IPS-NIHi7 (cell line): ENCODE measurements around the gene FAM234A.
"Not testable (repeated sequence)": the region's sequence is repeated elsewhere in the genome, so short reads cannot be mapped to it uniquely, and the experiment has no call there.

Experiments
- DNase-seq: peaks from one replicate; pipeline ENCODE4 v3.0.0; 2012; ENCODE audit warnings: mixed read lengths; ENCODE audit errors: extremely low spot score

Gene FAM234A, protein sequence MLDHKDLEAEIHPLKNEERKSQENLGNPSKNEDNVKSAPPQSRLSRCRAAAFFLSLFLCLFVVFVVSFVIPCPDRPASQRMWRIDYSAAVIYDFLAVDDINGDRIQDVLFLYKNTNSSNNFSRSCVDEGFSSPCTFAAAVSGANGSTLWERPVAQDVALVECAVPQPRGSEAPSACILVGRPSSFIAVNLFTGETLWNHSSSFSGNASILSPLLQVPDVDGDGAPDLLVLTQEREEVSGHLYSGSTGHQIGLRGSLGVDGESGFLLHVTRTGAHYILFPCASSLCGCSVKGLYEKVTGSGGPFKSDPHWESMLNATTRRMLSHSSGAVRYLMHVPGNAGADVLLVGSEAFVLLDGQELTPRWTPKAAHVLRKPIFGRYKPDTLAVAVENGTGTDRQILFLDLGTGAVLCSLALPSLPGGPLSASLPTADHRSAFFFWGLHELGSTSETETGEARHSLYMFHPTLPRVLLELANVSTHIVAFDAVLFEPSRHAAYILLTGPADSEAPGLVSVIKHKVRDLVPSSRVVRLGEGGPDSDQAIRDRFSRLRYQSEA

DNA sequence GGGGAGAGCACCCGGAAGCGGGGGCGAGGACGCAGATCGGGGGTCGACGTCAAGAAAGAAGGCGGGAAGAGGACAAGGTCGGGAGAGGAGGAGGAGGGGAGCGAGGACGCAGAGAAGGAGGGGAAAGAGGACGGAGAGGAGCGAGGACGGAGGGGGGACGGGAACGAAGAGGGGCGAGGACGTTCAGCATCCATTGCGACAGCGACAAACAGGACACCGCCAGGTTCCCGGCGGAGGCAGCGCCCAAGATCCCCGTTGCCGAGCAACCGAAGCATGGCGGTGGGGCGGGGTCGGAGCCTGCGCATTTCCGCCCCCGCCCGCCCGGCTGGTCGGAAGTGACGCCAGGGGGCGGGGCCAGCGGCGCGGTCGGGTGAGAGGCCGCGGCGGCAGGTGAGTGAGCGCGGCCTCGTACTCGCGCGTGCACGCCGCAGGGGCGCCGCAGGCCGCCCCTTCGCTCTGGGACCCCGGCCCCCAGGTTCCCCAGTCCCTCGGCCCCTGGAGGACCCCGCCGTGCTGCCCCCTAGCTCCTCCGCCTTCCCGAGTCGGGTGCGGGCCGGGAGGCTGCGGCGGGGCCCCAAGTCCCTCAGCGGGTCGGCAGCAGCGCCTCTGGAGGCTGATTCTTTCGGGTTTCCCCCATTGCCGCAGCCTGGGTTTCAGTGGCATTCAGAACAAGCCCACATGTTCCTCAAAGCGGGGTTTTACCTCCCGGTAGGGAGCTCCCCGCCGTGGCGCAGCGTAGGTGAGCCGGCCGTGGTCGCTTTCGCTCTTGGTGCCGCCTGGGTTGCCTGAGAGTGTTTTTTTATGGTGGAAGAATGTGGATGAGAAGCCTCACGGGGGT is at the start of gene FAM234A:
FAM234A (plus strand) TSS at position 354 of the 838 bp plus-strand sequence. CDS start 19,593 bp downstream, outside the sequence.
- peak; percentile 92 for DNase-seq

DNA sequence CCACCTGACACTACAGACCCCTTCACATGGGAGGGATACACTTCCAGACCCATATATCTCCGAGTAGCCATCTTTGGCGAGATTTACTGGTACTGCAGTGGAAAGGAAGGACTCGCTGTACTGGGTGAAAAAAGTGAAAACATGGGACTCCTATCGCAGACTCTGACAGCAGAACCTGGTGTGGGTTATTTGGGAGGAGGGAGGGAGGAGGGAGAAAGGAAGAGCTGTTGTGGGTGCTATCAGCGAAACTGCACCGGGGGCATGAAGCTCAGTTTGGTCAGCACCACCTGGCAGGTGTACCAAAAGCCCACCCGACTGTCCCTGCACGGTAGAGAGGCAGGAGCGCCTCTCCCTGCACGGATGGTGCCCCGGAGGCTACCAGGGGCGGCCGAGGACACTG is 49.4 kb upstream of the FAM234A start:
- DNase-seq = no peak

DNA sequence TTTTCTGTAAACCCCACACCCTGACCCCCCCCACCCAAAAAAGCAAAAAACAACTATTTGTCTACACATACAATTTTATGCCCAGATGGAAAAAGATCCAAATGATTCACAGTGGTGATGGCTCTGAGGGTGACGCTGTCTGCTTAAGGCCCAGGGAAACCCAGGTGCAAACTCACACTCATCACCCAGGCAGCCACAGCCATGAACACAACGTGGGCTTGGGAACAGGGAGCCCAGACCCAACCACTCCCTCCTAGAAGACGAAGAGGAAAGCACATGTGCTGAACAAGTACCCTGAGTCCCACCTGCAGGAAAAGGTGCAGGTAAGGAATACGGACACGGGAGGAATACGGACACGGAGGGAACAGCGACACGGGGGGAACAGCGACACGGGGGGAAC is 48.9 kb upstream of the FAM234A start:
- DNase-seq = no peak

DNA sequence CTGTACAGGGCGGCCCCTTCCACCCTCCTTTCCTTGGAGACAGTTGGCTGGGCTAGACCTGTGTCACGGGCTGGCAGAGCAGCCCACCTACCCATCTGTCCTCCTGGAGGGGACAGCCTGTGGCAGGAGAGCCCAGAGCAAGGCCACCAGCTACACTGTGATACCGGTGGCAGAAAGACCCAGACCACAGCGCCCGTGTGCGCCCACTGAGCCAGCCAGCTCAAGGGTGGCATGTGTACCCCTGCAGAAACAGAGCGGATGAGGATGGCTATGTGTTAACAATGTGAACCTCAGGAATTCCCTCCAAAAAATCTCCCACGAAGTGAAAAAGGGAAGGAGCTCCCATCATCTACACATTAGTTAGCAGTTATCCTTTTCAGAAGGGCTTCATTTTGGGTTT is 47.3 kb upstream of the FAM234A start:
- DNase-seq = no peak

DNA sequence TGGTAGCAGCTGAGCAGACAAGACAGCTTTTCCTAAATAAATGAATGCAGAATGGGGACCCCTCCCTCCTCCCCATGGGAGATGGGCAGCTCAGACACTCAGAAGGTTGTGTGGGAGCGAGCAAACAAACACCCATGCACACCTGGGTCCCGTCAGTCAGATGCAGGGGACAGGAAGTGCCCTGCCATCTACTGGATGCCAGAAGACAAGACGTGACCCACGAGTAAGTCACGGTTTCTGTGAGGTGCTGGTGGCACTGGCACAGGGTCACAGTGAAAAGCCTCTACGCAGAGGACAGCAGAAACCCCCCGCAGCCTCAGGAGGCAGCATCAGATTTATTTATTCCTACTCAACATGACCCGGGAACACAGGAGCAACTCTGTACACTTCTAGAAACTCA is 45.9 kb upstream of the FAM234A start:
- peak; percentile 30 for DNase-seq

DNA sequence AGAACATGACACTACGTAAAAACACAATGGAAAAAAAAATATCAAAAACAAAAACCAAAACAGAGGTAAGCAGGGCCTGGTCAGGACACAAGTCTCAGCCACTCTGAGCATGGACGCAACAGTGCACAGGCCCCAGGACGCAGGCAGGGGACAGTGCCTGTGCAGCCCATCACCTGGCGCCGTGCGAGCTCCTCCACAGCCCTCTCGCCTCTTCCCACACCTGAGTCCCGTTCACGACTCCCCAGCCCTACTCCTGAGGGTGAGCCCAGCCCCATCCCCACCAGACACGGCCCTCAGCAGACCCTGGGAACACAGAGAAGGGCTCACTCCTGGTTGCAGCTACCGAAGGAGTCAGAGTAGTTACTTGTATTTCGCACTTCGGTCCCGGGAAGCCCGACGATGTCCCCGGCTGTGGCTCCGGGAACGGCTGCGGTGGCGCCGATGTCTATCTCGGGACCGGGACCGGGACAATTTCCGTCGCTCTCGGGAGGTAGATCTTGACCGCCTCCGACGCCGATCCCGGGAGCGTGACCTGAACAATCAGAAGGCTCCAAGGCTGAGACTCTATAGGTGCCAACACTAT is 44.9 kb upstream of the FAM234A start:
- no peak for DNase-seq

DNA sequence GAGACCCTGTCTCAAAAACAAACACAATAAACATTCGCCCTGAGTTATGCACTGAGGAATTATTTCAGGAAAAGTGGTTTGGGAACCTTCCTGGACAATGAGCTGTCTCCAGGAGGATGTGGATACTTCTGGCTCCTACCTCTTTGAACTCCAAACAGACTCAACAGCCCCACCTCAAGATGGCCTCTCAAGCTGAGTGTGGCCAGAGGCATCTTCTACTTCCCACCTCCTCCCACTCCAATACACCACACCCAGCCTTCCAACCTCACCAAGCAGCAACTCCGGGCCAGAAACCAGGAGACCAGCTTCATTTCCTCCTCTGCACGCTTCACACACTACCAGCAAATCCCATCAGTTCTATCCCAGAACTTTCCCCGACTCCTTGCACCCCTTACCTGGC is 42.8 kb upstream of the FAM234A start:
- DNase-seq = no peak

DNA sequence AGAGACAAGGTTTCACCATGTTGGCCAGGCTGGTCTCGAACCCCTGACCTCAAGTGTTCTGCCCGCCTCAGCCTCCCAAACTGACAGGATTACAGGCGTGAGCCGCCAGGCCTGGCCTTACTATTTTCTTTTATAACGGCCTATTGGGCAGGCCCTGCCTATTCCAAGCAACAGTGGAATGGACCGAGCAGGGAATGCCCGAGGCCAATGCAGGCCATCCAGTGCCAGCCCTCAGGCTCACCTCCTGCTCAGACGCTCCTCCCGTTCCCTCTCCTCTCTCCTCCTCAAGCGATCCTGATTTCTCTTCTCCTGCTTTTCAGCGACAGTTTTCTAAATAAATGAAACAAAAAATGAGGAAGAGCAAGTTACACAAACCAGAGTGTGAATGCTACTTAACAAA is 41.9 kb upstream of the FAM234A start:
- DNase-seq = no peak

DNA sequence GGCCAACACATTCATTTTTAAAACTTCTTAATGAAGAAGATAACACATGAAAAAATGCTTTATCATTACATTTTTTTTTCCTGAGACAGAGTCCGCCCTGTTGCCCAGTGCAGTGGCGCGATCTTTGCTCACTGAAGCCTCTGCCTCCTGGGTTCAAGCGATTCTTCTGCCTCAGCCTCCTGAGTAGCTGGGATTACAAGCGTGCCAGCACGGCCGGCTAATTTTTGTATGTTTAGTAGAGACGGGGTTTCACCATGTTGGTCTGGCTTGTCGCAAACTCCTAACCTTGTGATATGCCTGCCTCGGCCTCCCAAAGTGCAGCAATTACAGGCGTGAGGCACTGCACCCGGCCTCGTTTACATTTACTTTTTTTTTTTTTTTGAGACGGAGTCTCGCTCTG is 41.2 kb upstream of the FAM234A start:
- DNase-seq = no peak

DNA sequence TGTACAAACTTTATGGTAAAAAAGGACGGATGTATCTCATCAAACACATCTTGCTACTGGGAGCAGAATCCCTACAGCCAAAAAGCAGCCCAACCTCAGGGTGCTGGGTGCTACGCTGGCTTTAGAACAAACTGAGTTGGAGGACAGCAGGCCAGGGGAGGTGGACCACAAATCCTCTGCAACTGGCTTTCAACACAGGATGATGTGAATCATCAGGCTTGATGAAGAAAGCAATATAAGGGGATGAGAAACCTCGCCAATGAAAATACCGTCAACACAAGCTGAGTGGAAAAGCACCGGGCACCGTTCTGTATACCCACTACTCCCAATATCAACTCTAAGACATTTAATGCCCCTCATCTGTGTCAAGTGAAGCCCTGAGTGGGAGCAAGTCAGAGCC is 40.1 kb upstream of the FAM234A start:
- no peak for DNase-seq

DNA sequence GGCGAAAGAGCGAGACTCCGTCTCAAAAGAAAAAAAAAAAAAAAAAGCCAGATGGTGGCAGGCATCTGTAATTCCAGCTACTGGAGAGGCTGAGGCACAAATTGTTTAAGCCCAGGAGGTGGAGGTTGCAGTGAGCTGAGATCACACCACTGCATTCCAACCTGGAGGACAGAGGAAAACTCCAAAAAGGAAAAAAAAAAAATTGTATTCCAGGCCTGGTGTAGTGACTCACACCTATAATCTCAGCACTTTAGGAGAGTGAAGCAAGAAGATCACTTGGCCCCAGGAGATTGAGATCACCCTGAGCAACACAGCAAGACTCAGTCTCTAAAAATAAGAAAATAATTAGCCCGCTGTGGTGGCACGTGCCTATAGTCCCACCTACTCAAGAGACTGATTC is 34.2 kb upstream of the FAM234A start:
- DNase-seq = no peak

DNA sequence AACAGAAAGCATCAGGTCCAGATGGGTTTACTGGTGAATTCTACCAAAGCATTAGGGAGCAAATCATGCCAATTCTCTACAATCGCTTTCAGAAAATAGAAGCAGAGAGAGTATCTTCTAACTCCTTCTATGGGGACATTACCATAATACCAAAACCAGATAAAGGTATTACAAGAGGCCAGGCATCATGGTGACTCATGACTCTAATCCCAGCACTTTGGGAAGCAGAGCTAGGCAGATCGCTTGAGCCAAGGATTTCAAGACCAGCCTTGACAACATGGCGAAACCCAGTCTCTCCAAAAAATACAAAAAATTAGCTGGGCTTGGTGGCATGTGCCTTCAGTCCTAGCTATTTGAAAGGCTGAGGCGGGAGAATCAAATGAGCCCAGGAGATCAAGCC is 31.4 kb upstream of the FAM234A start:
- DNase-seq = no peak

DNA sequence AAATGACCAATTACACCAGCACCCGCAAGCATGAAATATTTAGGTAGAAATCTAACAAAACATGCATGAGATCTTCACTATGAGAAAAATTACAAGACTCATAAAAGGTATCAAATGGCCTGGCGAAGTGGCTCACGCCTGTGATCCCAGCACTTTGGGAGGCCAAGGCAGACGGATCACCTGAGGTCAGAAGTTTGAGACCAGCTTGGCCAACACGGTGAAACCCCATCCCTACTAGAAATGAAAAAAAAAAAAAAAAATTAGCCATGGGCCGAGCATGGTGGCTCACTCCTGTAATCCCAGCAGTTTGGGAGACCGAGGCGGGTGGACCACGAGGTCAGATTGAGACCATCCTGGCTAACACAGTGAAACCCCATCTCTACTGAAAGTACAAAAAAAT is 30.6 kb upstream of the FAM234A start:
- DNase-seq = not testable (repeated sequence)

DNA sequence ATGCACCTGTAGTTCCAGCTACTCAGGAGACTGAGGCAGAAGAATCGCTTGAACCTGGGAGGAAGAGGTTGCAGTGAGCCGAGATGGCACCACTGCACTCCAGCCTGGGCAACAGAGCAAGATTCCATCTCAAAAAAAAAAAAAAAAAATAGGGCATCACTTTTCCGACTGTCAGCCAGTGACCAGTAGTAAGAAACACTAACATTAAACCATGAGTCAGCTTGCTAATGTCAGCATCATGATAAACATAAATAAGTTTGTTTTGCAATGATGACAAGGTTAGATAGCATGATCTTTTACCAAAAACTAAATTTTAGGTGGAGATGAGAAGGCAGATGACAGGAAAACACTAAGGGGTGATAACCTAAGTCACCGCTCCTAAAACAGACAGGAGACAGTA is 25.3 kb upstream of the FAM234A start:
- DNase-seq = not testable (repeated sequence)

DNA sequence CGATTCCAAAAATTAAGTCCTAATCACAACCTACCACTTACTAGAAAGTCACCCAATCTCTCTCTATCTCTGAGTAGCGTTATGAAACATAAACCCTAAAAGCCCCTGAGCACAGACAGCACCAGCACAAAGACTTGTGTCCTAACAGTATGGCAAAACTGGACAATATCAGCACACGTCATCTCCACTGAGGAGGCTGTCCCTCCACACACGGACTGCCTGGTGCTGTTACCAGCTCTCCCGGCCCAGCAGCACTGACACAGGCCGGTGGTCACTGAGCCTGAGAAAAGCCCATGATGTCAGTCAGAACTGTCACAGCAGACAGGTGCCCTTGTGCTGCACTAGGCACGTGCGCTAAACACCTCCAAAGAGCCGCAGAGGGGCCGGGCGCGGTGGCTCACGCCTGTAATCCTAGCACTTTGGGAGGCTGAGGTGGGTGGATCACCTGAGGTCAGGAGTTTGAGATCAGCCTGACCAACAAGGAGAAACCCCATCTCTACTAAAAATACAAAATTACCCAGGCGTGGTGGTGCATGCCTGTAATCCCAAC is 22.9 kb upstream of the FAM234A start:
- not testable (repeated sequence) for DNase-seq

DNA sequence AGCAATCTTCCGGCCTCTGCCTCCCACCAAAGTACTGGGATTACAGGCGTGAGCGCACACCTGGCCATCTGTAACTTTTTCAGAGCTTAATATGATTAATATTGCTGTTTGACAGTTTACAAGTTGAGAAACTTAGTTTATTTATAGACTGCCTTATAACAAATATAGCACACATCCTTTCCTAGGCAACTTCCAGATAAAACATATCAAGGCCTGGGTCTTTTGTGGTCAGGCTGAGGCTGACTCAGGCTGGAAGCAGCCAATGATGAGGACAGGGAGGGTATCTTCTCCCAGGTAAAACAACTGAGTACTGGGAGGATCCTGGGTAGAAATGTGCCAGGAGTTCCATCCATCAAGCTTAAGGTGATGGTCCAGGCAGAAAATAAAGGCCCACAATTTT is 21.6 kb upstream of the FAM234A start:
- no peak for DNase-seq

DNA sequence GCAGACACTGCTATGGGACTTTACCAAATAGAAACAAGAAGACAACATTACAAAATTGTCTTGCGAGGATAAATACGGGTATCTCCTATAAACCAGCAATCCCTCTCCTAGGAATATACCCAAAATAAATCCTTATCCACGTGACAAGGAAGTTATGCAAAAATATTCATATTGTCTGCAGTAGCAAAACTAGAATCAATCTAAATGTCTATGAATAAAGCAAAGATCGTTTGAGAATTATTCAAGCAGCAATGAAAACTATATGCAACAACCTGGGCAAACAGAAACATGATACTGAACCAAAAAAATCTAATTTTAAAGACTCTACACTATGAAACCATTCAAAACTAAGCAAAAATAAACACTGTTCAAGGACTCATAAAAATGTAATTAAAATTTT is 14.6 kb upstream of the FAM234A start:
- DNase-seq = no peak

DNA sequence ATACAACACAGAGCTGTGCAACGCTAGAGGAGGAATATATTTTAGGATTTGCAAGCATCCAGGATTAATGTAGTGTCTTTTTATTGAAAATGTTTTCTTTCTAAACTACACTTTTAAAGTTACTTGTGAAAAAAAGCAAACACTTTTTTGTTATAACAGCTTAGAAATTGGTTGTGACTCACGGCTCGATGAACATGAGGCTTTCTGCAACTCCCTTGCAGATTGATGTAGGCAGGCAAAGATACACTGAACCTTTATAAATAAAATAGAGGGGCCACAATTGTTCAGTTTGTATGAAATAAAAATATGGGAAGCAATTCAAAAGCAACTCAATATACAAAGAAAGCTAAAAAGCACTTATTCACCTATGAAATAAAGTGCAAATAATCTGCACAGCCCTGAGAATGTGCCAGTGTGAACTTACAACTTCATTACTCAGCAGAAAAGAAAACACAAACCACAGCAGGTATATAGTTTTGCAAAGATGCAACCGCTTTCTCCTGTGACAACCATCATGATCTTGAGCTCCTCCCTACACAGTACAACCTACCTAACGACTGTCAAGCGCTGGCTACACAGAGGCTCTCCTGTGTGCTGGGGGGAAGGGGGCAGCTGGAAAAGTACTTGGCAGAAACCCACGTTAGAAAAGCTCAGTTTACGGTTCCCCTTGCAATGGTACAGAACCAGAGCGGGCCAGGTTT is 6.3 kb upstream of the FAM234A start:
- no peak for DNase-seq

DNA sequence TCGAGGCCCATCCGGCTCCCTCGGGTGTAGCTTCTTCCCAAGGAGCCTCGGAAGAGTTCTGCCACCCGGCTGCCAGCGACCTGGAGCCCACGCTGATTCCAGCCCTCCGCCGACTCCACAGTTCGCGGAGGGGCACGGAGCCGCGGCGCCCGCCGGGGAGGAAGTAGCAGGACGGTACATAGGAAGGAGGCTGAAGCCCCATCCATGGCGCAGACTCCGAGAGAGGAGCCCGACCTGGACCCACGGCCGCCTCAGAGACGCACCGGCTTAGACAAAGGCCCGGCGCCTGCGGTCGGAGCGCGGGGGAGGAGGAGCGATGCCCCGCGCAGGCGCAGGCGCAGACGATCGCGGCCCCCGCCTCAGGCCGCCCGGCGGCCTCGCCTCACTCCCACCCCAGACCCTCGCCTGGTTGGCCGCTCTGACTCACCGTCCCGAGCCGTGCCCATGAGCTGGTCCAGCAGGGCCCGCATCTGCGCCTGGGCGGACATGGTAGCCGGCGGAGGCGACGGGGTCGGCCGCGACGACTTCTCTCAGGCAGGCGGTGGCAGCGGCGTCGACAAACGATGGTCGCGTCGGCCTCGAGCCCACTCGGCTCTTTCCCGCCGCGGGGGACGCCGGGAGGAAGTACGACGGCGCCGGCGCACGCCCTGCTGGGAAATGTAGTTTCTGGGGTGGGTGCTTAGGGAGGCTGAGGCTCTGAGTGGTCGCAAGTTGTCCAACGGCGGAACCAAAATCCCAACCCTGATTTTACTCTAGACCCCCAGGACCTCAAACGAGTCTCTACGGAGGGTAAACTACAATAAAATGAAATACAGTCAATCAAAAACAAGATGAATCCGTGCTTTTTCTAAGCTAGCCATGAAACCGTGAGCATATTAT is 5.5 kb upstream of the FAM234A start, which contains the start of gene LUC7L:
LUC7L (minus strand) TSS at position 598 of the 879 bp plus-strand sequence; CDS start at position 488, 110 bp downstream.
- DNase-seq = peak; percentile 95

DNA sequence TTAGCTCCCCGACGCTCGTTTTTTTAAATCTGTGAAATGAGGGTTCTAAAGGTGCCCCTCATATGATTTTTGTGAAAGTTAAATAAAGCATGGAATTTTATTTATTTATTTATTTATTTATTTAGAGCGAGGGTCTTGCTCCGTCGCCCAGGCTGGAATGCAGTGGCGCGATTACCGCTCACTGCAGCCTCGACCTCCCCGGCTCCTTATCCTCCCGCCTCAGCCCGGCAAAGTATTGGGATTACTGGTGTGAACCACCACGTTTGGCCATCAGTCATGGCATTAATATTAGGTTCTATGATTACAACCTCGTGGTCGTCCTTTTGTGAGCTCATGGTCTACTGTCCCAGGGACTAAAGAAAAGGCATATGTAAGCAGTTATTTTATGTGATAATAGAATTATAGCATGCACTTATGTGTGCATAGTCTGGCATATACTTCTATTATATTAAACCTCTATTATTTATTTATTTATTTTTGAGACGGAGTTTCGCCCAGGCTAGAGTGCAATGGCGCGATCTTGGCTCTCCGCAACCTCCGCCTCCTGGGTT is 4.8 kb upstream of the FAM234A start:
- DNase-seq = no peak
